ENCODE measurements around the gene RPL12.

RPL12 gene

DNA sequence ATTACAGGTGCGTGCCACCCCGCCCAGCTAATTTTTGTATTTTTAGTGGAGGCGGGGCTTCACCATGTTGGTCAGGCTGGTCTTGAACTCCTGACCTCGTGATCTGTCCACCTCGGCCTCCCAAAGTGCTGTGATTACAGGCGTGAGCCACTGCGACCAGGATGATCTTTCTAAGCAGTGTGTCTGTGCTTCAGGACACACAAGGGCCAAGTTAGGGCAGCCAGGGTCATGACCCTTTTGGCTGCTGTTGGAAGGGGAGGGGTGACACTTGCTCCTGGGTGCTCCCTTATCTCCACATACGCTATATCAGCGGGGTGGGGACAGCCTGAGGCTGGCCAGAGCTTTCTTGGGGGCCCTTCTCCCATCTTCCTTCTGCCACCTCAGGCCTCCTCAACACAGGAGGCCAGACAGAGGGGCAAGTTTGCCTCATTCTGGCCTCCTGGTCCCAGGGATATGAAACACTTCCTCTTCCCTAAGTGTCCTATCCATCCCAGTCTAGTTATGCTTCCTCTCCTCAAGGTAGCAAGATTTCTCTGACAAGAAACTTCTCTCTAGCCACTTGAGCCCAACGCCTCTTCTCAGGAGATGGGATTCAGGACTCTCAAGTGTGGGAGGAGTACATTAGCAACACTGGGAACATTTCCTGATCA, 28.9 kb downstream of the RPL12 start:
- no CpG with 5 or more reads among the region's 10 CpGs for WGBS (ENCODE audit: extremely low coverage, insufficient coverage, insufficient read length)
- H4K8ac ChIP-seq (ENCODE audit: low read depth, low read length) = no peak overlapping the region
- H2BK12ac ChIP-seq (ENCODE audit: low read length) = no peak overlapping the region
- no peak overlapping the region for H4K91ac ChIP-seq (ENCODE audit: low read depth, low read length)
- no peak overlapping the region for H2BK5ac ChIP-seq (ENCODE audit: low read depth, low read length, poor library complexity)
- no peak overlapping the region for H2BK120ac ChIP-seq (ENCODE audit: insufficient read depth, low read length, poor library complexity)
- H3K23ac ChIP-seq (ENCODE audit: low read length) = no peak overlapping the region
- no peak overlapping the region for H3K9ac ChIP-seq (ENCODE audit: low read length)
- H3K79me2 ChIP-seq (ENCODE audit: control insufficient read depth, insufficient read depth, low read length, poor library complexity) = peaks cover 7% of the 10 kb centered on the region
- no peak for DNase-seq
- no peak overlapping the region for H3K4ac ChIP-seq (ENCODE audit: low read depth, low read length)
- H3K9me3 ChIP-seq (ENCODE audit: insufficient read depth, low read depth, low read length) = peaks cover 2% of the 10 kb centered on the region
- no peak overlapping the region for H4K12ac ChIP-seq (ENCODE audit: low read depth, low read length)
- H3K14ac ChIP-seq (ENCODE audit: low read length) = no peak overlapping the region
- no peak overlapping the region for H3K27ac ChIP-seq (ENCODE audit: low read depth, low read length)
- H3K4me3 ChIP-seq (ENCODE audit: low read depth, low read length) = no peak overlapping the region
- H3K36me3 ChIP-seq (ENCODE audit: control insufficient read depth in 1 of 2, insufficient read depth in 2 of 2, low read length in 2 of 2) = peaks cover 0 to 2% of the 10 kb centered on the region in 2 experiments
- H3K27me3 ChIP-seq (ENCODE audit: insufficient read depth, low read length) = no peaks in the 10 kb centered on the region
- no peak overlapping the region for H3K18ac ChIP-seq (ENCODE audit: low read length)
- peaks cover 4 to 14% of the 10 kb centered on the region in 2 experiments for H3K4me1 ChIP-seq (ENCODE audit: control insufficient read depth in 1 of 2, insufficient read depth in 2 of 2, low read length in 2 of 2)
- H2AFZ ChIP-seq (ENCODE audit: insufficient read depth, low read length, poor library complexity) = no peak overlapping the region
- H3K79me1 ChIP-seq (ENCODE audit: low read length) = peaks cover 8% of the 10 kb centered on the region
- no peak overlapping the region for H2AK5ac ChIP-seq (ENCODE audit: low read length)
- H3K4me2 ChIP-seq (ENCODE audit: low read length) = no peak overlapping the region

DNA sequence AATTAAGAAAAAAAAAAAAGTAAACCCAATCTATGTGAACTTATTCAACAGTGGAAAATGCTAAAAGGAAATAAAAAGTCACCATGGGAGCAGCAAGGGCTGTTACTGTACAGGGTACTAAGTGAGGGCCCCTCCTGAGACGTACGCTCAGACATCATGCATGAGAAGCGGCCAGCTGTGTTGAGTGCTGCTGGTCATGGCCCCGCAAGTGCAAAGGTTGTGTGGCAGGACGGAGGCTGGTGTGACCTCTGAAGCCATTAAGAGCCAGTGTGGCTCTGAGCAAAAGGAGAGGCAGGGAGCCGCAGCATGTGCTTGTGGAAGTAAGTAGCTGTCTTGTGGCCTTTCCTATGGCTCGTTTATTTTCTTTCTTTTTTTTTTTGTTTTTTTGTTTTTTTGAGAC, 30.1 kb downstream of the RPL12 start:
- WGBS (ENCODE audit: extremely low coverage, insufficient coverage, insufficient read length) = no CpG with 5 or more reads among the region's 7 CpGs
- H3K4me3 ChIP-seq (ENCODE audit: low read depth, low read length) = no peak overlapping the region
- no peak overlapping the region for H4K12ac ChIP-seq (ENCODE audit: low read depth, low read length)

DNA sequence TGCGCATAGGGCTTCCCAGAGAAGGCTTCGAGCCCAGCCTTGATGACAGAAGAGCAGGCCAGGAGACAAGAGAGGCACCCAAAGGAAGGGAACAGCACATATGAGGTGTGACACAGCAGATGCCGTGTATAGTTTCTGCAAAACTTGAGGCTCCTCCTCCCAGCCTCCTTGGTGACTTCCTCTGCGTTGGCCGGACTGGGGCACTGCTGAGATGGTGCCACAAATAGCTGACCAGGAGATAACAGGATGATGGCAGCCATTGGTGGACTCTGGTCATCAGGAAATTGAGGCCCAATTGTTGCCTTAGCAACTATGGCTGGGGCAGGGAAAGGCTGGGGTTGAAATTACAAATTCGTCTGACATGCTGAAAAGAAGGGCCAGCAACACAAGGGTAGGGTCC, 31.9 kb downstream of the RPL12 start:
- no CpG with 5 or more reads among the region's 6 CpGs for WGBS (ENCODE audit: extremely low coverage, insufficient coverage, insufficient read length)

More for the DNA sequence above, 30.1 kb downstream of the RPL12 start:
- Histone ChIP-seq H3K4me1 (ENCODE audit: control insufficient read depth in 1 of 2, insufficient read depth in 2 of 2, low read length in 2 of 2) (peaks cover 7 to 21% of the 10 kb centered on the region in 2 experiments), H3K36me3 (ENCODE audit: control insufficient read depth in 1 of 2, insufficient read depth in 2 of 2, low read length in 2 of 2) (peaks cover 0 to 2% of the 10 kb centered on the region in 2 experiments), H4K8ac (ENCODE audit: low read depth, low read length) (no peak overlapping the region), H3K79me2 (ENCODE audit: control insufficient read depth, insufficient read depth, low read length, poor library complexity) (peaks cover 7% of the 10 kb centered on the region), H3K18ac (ENCODE audit: low read length) (no peak overlapping the region), H3K14ac (ENCODE audit: low read length) (no peak overlapping the region), H2BK120ac (ENCODE audit: insufficient read depth, low read length, poor library complexity) (no peak overlapping the region), H2BK12ac (ENCODE audit: low read length) (no peak overlapping the region), H3K4ac (ENCODE audit: low read depth, low read length) (no peak overlapping the region), H3K79me1 (ENCODE audit: low read length) (peaks cover 8% of the 10 kb centered on the region), H3K23ac (ENCODE audit: low read length) (no peak overlapping the region), H3K4me2 (ENCODE audit: low read length) (no peak overlapping the region), H2AFZ (ENCODE audit: insufficient read depth, low read length, poor library complexity) (no peak overlapping the region), H3K9ac (ENCODE audit: low read length) (no peak overlapping the region), H4K91ac (ENCODE audit: low read depth, low read length) (no peak overlapping the region), H2BK5ac (ENCODE audit: low read depth, low read length, poor library complexity) (no peak overlapping the region), H3K9me3 (ENCODE audit: insufficient read depth, low read depth, low read length) (peaks cover 2% of the 10 kb centered on the region), H2AK5ac (ENCODE audit: low read length) (no peak overlapping the region), H3K27me3 (ENCODE audit: insufficient read depth, low read length) (no peaks in the 10 kb centered on the region), H3K27ac (ENCODE audit: low read depth, low read length) (no peak overlapping the region)
- no peak for DNase-seq

DNA sequence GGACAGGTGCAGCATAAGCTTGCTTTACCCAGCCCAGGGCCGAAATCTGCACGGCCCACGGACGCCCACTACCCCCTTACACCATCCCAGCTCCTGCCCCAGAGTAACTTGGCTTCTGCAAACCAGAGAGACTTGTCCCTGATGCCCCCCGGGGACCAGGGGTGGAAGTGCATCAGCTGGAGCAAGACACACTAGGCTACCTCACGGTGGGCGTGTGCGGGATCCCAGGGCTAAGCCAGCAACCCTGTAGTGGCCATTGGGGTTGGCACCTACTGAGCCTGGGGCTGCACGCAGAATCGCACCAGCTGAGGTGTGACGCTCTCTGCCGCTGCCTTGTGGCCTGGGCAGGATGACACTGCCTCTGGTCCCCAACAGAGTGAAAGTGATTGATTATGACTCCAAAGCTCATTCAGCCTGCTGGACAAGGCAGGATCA, 33.2 kb downstream of the RPL12 start:
- H3K14ac ChIP-seq (ENCODE audit: low read length) = no peak overlapping the region
- H2BK120ac ChIP-seq (ENCODE audit: insufficient read depth, low read length, poor library complexity) = no peak overlapping the region
- no peak overlapping the region for H3K18ac ChIP-seq (ENCODE audit: low read length)
- peaks cover 2% of the 10 kb centered on the region in 2 experiments for H3K36me3 ChIP-seq (ENCODE audit: control insufficient read depth in 1 of 2, insufficient read depth in 2 of 2, low read length in 2 of 2)
- WGBS (ENCODE audit: extremely low coverage, insufficient coverage, insufficient read length) = no CpG with 5 or more reads among the region's 12 CpGs
- no peaks in the 10 kb centered on the region for H3K27me3 ChIP-seq (ENCODE audit: insufficient read depth, low read length)
- no peak overlapping the region for H4K8ac ChIP-seq (ENCODE audit: low read depth, low read length)
- peaks cover 5 to 22% of the 10 kb centered on the region in 2 experiments for H3K4me1 ChIP-seq (ENCODE audit: control insufficient read depth in 1 of 2, insufficient read depth in 2 of 2, low read length in 2 of 2)
- no peaks in the 10 kb centered on the region for H3K79me1 ChIP-seq (ENCODE audit: low read length)
- H2AK5ac ChIP-seq (ENCODE audit: low read length) = no peak overlapping the region
- H3K4me2 ChIP-seq (ENCODE audit: low read length) = no peak overlapping the region
- no peak overlapping the region for H3K9ac ChIP-seq (ENCODE audit: low read length)
- no peak overlapping the region for H2AFZ ChIP-seq (ENCODE audit: insufficient read depth, low read length, poor library complexity)
- H3K4me3 ChIP-seq (ENCODE audit: low read depth, low read length) = no peak overlapping the region
- H3K23ac ChIP-seq (ENCODE audit: low read length) = no peak overlapping the region
- no peak overlapping the region for H4K91ac ChIP-seq (ENCODE audit: low read depth, low read length)
- no peak overlapping the region for H4K12ac ChIP-seq (ENCODE audit: low read depth, low read length)
- H3K9me3 ChIP-seq (ENCODE audit: insufficient read depth, low read depth, low read length) = no peaks in the 10 kb centered on the region
- no peaks in the 10 kb centered on the region for H3K79me2 ChIP-seq (ENCODE audit: control insufficient read depth, insufficient read depth, low read length, poor library complexity)
- H3K4ac ChIP-seq (ENCODE audit: low read depth, low read length) = no peak overlapping the region
- no peak overlapping the region for H2BK5ac ChIP-seq (ENCODE audit: low read depth, low read length, poor library complexity)
- no peak overlapping the region for H2BK12ac ChIP-seq (ENCODE audit: low read length)
- no peak for DNase-seq
- H3K27ac ChIP-seq (ENCODE audit: low read depth, low read length) = no peak overlapping the region

More for the DNA sequence above, 31.9 kb downstream of the RPL12 start:
- Histone ChIP-seq H3K27ac (ENCODE audit: low read depth, low read length) (no peak overlapping the region), H2AK5ac (ENCODE audit: low read length) (no peak overlapping the region), H4K8ac (ENCODE audit: low read depth, low read length) (no peak overlapping the region), H3K4me2 (ENCODE audit: low read length) (no peak overlapping the region), H3K79me2 (ENCODE audit: control insufficient read depth, insufficient read depth, low read length, poor library complexity) (peaks cover under 1% of the 10 kb centered on the region), H3K14ac (ENCODE audit: low read length) (no peak overlapping the region), H2AFZ (ENCODE audit: insufficient read depth, low read length, poor library complexity) (no peak overlapping the region), H3K4ac (ENCODE audit: low read depth, low read length) (no peak overlapping the region), H3K36me3 (ENCODE audit: control insufficient read depth in 1 of 2, insufficient read depth in 2 of 2, low read length in 2 of 2) (peaks cover 0 to 2% of the 10 kb centered on the region in 2 experiments), H3K9ac (ENCODE audit: low read length) (no peak overlapping the region), H3K79me1 (ENCODE audit: low read length) (peaks cover 5% of the 10 kb centered on the region), H3K27me3 (ENCODE audit: insufficient read depth, low read length) (no peaks in the 10 kb centered on the region), H3K4me1 (ENCODE audit: control insufficient read depth in 1 of 2, insufficient read depth in 2 of 2, low read length in 2 of 2) (peaks cover 5 to 24% of the 10 kb centered on the region in 2 experiments), H2BK120ac (ENCODE audit: insufficient read depth, low read length, poor library complexity) (no peak overlapping the region), H2BK5ac (ENCODE audit: low read depth, low read length, poor library complexity) (no peak overlapping the region), H3K23ac (ENCODE audit: low read length) (no peak overlapping the region), H4K91ac (ENCODE audit: low read depth, low read length) (no peak overlapping the region), H3K18ac (ENCODE audit: low read length) (no peak overlapping the region), H3K9me3 (ENCODE audit: insufficient read depth, low read depth, low read length) (no peaks in the 10 kb centered on the region), H4K12ac (ENCODE audit: low read depth, low read length) (no peak overlapping the region), H3K4me3 (ENCODE audit: low read depth, low read length) (no peak overlapping the region), H2BK12ac (ENCODE audit: low read length) (no peak overlapping the region)
- no peak for DNase-seq

Data from trophoblast cell (in vitro differentiated cells and primary cell).